GM23248 (cell line): ENCODE measurements around the gene TAX1BP3.

Source experiments
- EZH2 ChIP-seq: fragments of 200-600 bp; sonication (generic); IDR thresholded peaks from 2 replicates; pipeline ENCODE4 v1.6.1; 2018; ENCODE audit warnings: antibody characterized with exemption, mild to moderate bottlenecking; ENCODE audit not compliant: insufficient read depth, poor library complexity, severe bottlenecking
- EZH2phosphoT487 ChIP-seq: fragments of 200-600 bp; sonication (generic); IDR thresholded peaks from 2 replicates; pipeline ENCODE4 v1.6.1; 2018; ENCODE audit warnings: antibody characterized with exemption, moderate library complexity, mild to moderate bottlenecking, low read depth; ENCODE audit not compliant: insufficient read depth

- TF ChIP-seq EZH2 = no peak
- no peak for TF ChIP-seq EZH2phosphoT487
Observed at GRCh38 chr17:3655766-3656165, 12.6 kb downstream of the TAX1BP3 start.
